GM23338 (cell line): ENCODE measurements around the gene MFSD6L.
A peak's percentile ranks its signal among the peaks of the same experiment; 100 is the strongest.

Experiments used
- CREB1 ChIP-seq: fragments of 250-450 bp; sonication (Bioruptor Pico); IDR thresholded peaks from 2 replicates; pipeline ENCODE4 v1.5.0; 2020; ENCODE audit warnings: low read depth, mild to moderate bottlenecking, moderate library complexity
- CTCF ChIP-seq, 2 experiments: fragments of 200-600 bp in 1 of 2; sonication (generic) in 1 of 2; conservative IDR thresholded peaks; 2 replicates each; pipeline versions ENCODE4 v1.5.1 to v1.6.1; 2016 to 2017; ENCODE audit warnings: antibody characterized with exemption in 2 of 2, low read depth in 2 of 2, mild to moderate bottlenecking in 2 of 2, moderate library complexity in 1 of 2
- ETS1 ChIP-seq: IDR thresholded peaks from 2 replicates; pipeline ENCODE4 v1.6.1; 2016; ENCODE audit warnings: antibody characterized with exemption
- EZH2 ChIP-seq: fragments of 200-600 bp; sonication (generic); IDR thresholded peaks from one replicate; pipeline ENCODE4 v1.8.0; 2017; ENCODE audit warnings: antibody characterized with exemption, mild to moderate bottlenecking, low read depth; ENCODE audit not compliant: unreplicated experiment
- EZH2phosphoT487 ChIP-seq: fragments of 200-600 bp; sonication (generic); IDR thresholded peaks from one replicate; pipeline ENCODE4 v1.8.1; 2018; ENCODE audit warnings: antibody characterized with exemption; ENCODE audit not compliant: unreplicated experiment
- JUNB ChIP-seq: IDR thresholded peaks from one replicate; pipeline ENCODE4 v1.6.1; 2016; ENCODE audit warnings: antibody characterized with exemption; ENCODE audit not compliant: unreplicated experiment
- NANOG ChIP-seq: IDR thresholded peaks from 2 replicates; pipeline ENCODE4 v1.6.1; 2016; ENCODE audit warnings: antibody characterized with exemption, borderline replicate concordance
- POLR2AphosphoS5 ChIP-seq: IDR thresholded peaks from 2 replicates; pipeline ENCODE4 v1.6.1; 2016; ENCODE audit warnings: antibody characterized with exemption, low read depth
- REST ChIP-seq: IDR thresholded peaks from one replicate; pipeline ENCODE4 v1.6.1; 2018; ENCODE audit warnings: antibody characterized with exemption; ENCODE audit not compliant: unreplicated experiment
- STAT1 ChIP-seq: IDR thresholded peaks from one replicate; pipeline ENCODE4 v1.6.1; 2016; ENCODE audit warnings: antibody characterized with exemption; ENCODE audit not compliant: unreplicated experiment
- ZNF114 ChIP-seq: fragments of 250-450 bp; sonication (Bioruptor Pico); IDR thresholded peaks from 2 replicates; pipeline ENCODE4 v1.5.0; 2020; ENCODE audit warnings: mild to moderate bottlenecking, moderate library complexity
- ZNF331 ChIP-seq: fragments of 250-450 bp; sonication (Bioruptor Pico); IDR thresholded peaks from 2 replicates; pipeline ENCODE4 v1.5.0; 2020; ENCODE audit warnings: low read depth, mild to moderate bottlenecking, moderate library complexity
- TF ChIP-seq, protein P1 (sequence below): fragments of 250-450 bp; sonication (Bioruptor Pico); IDR thresholded peaks from 2 replicates; pipeline ENCODE4 v1.5.0; 2020; ENCODE audit warnings: mild to moderate bottlenecking, moderate library complexity

DNA sequence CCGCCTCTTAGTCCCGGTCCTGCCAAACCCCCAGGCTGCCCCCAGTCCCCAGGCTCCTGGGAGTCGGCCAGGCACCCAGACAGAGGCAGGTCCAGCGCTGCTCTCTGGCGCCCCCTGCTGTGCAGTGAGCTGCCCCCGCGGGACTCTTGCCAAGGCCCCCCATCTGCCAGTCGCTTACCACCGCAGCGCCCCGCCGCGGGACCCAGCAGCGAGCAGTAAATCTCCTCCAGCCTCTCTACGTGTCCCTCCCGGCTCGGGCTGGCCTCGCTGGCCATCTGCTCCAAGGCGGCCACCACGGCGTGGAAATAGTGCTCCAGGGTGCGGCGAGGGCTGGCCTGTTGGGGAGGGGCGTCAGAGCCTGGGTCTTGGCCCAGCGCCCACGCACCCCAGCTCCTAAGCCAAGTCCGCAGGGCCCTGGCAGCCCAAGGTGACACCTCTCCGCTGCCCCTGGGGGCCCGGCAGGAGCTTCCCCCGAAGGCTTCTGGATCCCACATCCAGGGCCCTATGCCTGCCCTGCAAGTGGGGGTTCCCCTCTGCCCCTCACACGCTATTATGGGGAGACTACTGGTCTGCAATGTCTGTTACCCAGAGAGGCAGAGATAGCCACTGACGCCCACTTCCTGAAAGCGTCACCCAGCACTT lies 33.7 kb upstream of the MFSD6L start:
- TF ChIP-seq CREB1 (CRISPR knock-in tag): no peak
- no peak for TF ChIP-seq POLR2AphosphoS5
- TF ChIP-seq REST: no peak
- TF ChIP-seq CTCF (conservative IDR thresholded peaks at IDR 0.05; ENCODE audit: low read depth in 2 of 2): peak; percentile 66 to 85
- TF ChIP-seq EZH2: no peak
- no peak for TF ChIP-seq STAT1
- TF ChIP-seq NANOG: no peak
- TF ChIP-seq EZH2phosphoT487: no peak
- TF ChIP-seq, protein P1, sequence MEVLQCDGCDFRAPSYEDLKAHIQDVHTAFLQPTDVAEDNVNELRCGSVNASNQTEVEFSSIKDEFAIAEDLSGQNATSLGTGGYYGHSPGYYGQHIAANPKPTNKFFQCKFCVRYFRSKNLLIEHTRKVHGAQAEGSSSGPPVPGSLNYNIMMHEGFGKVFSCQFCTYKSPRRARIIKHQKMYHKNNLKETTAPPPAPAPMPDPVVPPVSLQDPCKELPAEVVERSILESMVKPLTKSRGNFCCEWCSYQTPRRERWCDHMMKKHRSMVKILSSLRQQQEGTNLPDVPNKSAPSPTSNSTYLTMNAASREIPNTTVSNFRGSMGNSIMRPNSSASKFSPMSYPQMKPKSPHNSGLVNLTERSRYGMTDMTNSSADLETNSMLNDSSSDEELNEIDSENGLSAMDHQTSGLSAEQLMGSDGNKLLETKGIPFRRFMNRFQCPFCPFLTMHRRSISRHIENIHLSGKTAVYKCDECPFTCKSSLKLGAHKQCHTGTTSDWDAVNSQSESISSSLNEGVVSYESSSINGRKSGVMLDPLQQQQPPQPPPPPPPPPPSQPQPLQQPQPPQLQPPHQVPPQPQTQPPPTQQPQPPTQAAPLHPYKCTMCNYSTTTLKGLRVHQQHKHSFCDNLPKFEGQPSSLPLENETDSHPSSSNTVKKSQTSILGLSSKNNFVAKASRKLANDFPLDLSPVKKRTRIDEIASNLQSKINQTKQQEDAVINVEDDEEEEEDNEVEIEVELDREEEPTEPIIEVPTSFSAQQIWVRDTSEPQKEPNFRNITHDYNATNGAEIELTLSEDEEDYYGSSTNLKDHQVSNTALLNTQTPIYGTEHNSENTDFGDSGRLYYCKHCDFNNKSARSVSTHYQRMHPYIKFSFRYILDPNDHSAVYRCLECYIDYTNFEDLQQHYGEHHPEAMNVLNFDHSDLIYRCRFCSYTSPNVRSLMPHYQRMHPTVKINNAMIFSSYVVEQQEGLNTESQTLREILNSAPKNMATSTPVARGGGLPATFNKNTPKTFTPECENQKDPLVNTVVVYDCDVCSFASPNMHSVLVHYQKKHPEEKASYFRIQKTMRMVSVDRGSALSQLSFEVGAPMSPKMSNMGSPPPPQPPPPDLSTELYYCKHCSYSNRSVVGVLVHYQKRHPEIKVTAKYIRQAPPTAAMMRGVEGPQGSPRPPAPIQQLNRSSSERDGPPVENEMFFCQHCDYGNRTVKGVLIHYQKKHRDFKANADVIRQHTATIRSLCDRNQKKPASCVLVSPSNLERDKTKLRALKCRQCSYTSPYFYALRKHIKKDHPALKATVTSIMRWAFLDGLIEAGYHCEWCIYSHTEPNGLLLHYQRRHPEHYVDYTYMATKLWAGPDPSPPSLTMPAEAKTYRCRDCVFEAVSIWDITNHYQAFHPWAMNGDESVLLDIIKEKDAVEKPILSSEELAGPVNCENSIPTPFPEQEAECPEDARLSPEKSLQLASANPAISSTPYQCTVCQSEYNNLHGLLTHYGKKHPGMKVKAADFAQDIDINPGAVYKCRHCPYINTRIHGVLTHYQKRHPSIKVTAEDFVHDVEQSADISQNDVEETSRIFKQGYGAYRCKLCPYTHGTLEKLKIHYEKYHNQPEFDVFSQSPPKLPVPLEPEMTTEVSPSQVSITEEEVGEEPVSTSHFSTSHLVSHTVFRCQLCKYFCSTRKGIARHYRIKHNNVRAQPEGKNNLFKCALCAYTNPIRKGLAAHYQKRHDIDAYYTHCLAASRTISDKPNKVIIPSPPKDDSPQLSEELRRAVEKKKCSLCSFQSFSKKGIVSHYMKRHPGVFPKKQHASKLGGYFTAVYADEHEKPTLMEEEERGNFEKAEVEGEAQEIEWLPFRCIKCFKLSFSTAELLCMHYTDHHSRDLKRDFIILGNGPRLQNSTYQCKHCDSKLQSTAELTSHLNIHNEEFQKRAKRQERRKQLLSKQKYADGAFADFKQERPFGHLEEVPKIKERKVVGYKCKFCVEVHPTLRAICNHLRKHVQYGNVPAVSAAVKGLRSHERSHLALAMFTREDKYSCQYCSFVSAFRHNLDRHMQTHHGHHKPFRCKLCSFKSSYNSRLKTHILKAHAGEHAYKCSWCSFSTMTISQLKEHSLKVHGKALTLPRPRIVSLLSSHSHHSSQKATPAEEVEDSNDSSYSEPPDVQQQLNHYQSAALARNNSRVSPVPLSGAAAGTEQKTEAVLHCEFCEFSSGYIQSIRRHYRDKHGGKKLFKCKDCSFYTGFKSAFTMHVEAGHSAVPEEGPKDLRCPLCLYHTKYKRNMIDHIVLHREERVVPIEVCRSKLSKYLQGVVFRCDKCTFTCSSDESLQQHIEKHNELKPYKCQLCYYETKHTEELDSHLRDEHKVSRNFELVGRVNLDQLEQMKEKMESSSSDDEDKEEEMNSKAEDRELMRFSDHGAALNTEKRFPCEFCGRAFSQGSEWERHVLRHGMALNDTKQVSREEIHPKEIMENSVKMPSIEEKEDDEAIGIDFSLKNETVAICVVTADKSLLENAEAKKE (CRISPR knock-in tag): no peak
- no peak for TF ChIP-seq JUNB
- TF ChIP-seq ZNF331 (CRISPR knock-in tag): no peak
- TF ChIP-seq ETS1: no peak
- TF ChIP-seq ZNF114: no peak
